Mucosa of stomach (tissue), 1 donor: ENCODE measurements around the gene LRRC41.
"Not testable (repeated sequence)": the region's sequence is repeated elsewhere in the genome, so short reads cannot be mapped to it uniquely, and the experiment has no call there.

Source experiments
- H3K27me3 ChIP-seq: one replicate; pipeline ENCODE4 v1.7.0; 2013; ENCODE audit warnings: mild to moderate bottlenecking, low read length; ENCODE audit not compliant: control insufficient read depth, insufficient read depth
- H3K36me3 ChIP-seq: one replicate; pipeline ENCODE4 v1.7.0; 2013; ENCODE audit warnings: low read length; ENCODE audit not compliant: control insufficient read depth, insufficient read depth
- H3K4me1 ChIP-seq: one replicate; pipeline ENCODE4 v1.7.0; 2013; ENCODE audit warnings: mild to moderate bottlenecking, low read length; ENCODE audit not compliant: control insufficient read depth, insufficient read depth
- H3K4me3 ChIP-seq: one replicate; pipeline ENCODE4 v1.7.0; 2013; ENCODE audit warnings: low read length
- H3K9ac ChIP-seq: one replicate; pipeline ENCODE4 v1.7.0; 2013; ENCODE audit warnings: mild to moderate bottlenecking, low read length, moderate library complexity
- H3K9me3 ChIP-seq: one replicate; pipeline ENCODE4 v1.7.0; 2013; ENCODE audit warnings: mild to moderate bottlenecking, low read length, moderate library complexity; ENCODE audit not compliant: control insufficient read depth
- donor health status: Pancreatic carcinoma.

The LRRC41 gene

GRCh38 chr1:46319301-46319700, 15.9 kb upstream of the LRRC41 start:
- H3K4me1 ChIP-seq, H3K36me3 ChIP-seq, H3K9me3 ChIP-seq, H3K4me3 ChIP-seq, H3K27me3 ChIP-seq, H3K9ac ChIP-seq: not testable (repeated sequence)

GRCh38 chr1:46317323-46317722, 13.9 kb upstream of the LRRC41 start:
- Histone ChIP-seq H3K27me3 (no peaks in the 10 kb centered on the region), H3K4me3 (no peak overlapping the region), H3K36me3 (no peaks in the 10 kb centered on the region), H3K4me1 (no peaks in the 10 kb centered on the region), H3K9ac (no peak overlapping the region), H3K9me3 (no peaks in the 10 kb centered on the region)

DNA sequence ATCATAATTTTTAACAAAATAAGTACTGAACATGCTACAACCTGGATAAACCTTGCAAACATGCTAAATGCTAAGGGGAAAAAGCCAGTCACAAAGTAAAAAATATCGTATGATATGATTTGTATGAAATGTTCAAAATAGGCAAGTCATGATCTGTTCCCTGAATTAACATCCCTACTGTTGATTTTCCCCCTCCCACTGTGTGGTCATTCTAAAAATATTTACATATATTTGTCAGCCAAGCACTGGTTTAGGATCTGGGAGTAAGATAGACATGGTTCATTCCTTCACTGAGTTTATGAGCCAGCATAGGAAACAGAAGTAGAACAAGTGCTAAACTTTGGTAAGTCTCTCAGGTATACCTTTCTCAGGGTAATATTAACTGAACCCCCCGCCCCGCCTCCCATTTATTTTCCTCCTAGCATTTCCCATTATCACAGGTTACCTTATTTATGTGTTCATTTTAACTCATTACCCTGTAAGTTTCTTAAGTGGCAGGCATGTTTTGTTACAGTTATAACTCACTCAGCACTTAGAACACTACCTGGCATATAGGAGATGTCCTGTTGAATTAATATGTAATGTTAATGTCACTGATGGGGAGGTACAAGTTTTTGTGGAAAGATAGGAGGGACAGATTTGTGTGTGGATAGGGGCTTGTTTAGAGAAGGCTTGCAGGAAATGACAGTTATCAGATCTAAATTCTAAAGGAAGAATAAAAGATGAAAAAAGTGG, 12.4 kb upstream of the LRRC41 start:
- Histone ChIP-seq H3K9ac (no peak overlapping the region), H3K9me3 (no peaks in the 10 kb centered on the region), H3K36me3 (no peaks in the 10 kb centered on the region), H3K27me3 (no peaks in the 10 kb centered on the region), H3K4me1 (no peaks in the 10 kb centered on the region), H3K4me3 (no peak overlapping the region)

GRCh38 chr1:46310321-46310720, 6.9 kb upstream of the LRRC41 start:
- no peaks in the 10 kb centered on the region for H3K27me3 ChIP-seq
- no peak overlapping the region for H3K9ac ChIP-seq
- peaks cover 4% of the 10 kb centered on the region for H3K4me1 ChIP-seq
- H3K36me3 ChIP-seq, result peaks cover 6% of the 10 kb centered on the region
- H3K4me3 ChIP-seq, result no peak overlapping the region
- no peaks in the 10 kb centered on the region for H3K9me3 ChIP-seq

DNA sequence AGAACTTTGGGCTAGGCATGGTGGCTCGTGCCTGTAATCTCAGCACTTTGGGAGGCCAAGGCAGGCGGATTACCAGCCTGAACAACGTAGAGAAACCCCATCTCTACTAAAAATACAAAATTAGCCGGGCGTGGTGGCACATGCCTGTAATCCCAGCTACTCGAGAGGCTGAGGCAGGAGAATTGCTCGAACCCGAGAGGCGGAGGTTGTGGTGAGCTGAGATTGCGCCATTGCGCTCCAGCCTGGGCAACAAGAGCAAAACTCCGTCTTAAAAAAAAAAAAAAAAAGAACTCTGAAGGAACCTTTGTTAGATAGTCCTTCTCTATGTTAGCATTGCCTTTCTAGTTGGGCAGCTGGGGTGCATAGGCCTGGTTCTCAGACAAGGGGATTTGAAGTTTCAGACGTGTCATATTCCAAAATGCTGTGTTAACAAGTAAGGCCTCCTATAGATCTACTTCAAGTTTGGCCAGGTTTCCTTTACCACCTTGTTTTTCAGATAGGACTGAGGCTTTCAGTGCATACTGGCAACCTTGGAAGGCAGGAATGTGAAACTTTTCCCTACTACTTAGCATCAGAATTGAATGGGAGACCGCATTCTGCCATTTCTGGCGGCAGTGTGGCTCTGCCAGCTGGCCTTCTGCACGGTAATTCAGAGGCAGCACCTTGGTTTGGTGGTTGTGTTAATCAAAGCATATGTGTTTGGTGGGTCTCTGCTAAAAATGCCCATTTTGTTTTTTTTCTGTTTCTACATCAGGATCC, 6.2 kb upstream of the LRRC41 start:
- Histone ChIP-seq H3K4me1 (peaks cover 4% of the 10 kb centered on the region), H3K36me3 (peaks cover 6% of the 10 kb centered on the region), H3K9me3 (no peaks in the 10 kb centered on the region), H3K9ac (no peak overlapping the region), H3K4me3 (no peak overlapping the region), H3K27me3 (no peaks in the 10 kb centered on the region)

- H3K36me3 ChIP-seq, result peaks cover 6% of the 10 kb centered on the region
- no peak overlapping the region for H3K9ac ChIP-seq
- no peaks in the 10 kb centered on the region for H3K27me3 ChIP-seq
- no peak overlapping the region for H3K4me3 ChIP-seq
- H3K9me3 ChIP-seq, result no peaks in the 10 kb centered on the region
- H3K4me1 ChIP-seq, result peaks cover 9% of the 10 kb centered on the region
Measured at GRCh38 chr1:46306159-46306530, 2.7 kb upstream of the LRRC41 start.

GRCh38 chr1:46303872-46304326, 483 bp upstream of the LRRC41 start:
- Histone ChIP-seq H3K27me3 (no peaks in the 10 kb centered on the region), H3K9ac (peak overlapping the region; percentile 99), H3K4me1 (peaks cover 16% of the 10 kb centered on the region)

DNA sequence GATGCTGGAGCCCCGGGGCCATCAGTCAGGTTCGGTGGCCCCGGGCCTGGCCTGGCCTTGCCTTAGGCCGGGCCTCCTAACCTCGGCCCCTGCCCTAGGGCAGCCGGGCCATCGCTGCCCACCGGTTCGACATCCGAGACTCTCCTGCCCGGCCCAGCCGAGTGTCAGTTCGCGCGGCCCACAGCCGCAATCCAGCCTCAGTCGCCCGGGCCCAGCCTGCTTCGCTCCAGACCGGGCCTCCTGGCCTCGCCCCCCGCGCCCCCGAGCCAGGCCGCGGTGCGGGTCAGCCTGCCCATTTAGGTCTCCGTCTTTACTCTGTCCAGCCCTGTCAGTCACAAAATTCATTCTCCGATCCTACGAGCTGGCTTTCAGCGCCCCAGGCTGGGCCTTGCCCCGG, 777 bp downstream of the LRRC41 start:
- H3K27me3 ChIP-seq, result no peaks in the 10 kb centered on the region
- peak overlapping the region; percentile 99 for H3K9ac ChIP-seq
- H3K9me3 ChIP-seq, result no peaks in the 10 kb centered on the region
- H3K4me3 ChIP-seq, result peak overlapping the region; percentile 44
- H3K4me1 ChIP-seq, result peaks cover 15% of the 10 kb centered on the region
- no peaks in the 10 kb centered on the region for H3K36me3 ChIP-seq

More at GRCh38 chr1:46303872-46304326, 483 bp upstream of the LRRC41 start:
- Histone ChIP-seq H3K36me3 (no peaks in the 10 kb centered on the region), H3K9me3 (no peaks in the 10 kb centered on the region), H3K4me3 (peak overlapping the region; percentile 44)

- H3K36me3 ChIP-seq, result peaks cover 4% of the 10 kb centered on the region
- no peaks in the 10 kb centered on the region for H3K27me3 ChIP-seq
- H3K4me3 ChIP-seq, result peak overlapping the region; percentile 44
- H3K9ac ChIP-seq, result peak overlapping the region; percentile 99
- no peaks in the 10 kb centered on the region for H3K9me3 ChIP-seq
- peaks cover 12% of the 10 kb centered on the region for H3K4me1 ChIP-seq
Measured at GRCh38 chr1:46301808-46302640, 1.4 kb downstream of the LRRC41 start.

DNA sequence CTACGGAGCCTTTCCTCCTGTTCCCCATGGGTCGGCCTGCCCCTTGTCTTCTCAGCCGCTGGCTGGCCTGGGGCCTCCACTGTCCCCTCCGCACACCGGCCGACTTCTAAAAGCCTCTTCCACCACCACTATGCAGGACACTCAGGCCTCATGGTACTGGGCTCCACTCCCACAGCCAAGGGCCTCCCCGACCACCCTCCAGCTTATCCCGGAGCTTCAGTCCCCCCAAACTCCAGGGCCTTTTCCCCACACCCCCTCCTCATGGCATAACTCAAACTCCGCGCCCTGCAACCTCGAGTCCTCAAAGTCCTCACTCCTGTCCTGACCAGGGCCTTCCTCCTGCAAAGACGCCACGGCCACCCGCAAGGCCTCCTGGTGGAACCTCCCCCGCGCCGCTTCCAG, 2.0 kb downstream of the LRRC41 start:
- H3K4me3 ChIP-seq, result peak overlapping the region; percentile 44
- peak overlapping the region; percentile 99 for H3K9ac ChIP-seq
- no peaks in the 10 kb centered on the region for H3K27me3 ChIP-seq
- H3K36me3 ChIP-seq, result peaks cover 4% of the 10 kb centered on the region
- peaks cover 12% of the 10 kb centered on the region for H3K4me1 ChIP-seq
- H3K9me3 ChIP-seq, result no peaks in the 10 kb centered on the region

DNA sequence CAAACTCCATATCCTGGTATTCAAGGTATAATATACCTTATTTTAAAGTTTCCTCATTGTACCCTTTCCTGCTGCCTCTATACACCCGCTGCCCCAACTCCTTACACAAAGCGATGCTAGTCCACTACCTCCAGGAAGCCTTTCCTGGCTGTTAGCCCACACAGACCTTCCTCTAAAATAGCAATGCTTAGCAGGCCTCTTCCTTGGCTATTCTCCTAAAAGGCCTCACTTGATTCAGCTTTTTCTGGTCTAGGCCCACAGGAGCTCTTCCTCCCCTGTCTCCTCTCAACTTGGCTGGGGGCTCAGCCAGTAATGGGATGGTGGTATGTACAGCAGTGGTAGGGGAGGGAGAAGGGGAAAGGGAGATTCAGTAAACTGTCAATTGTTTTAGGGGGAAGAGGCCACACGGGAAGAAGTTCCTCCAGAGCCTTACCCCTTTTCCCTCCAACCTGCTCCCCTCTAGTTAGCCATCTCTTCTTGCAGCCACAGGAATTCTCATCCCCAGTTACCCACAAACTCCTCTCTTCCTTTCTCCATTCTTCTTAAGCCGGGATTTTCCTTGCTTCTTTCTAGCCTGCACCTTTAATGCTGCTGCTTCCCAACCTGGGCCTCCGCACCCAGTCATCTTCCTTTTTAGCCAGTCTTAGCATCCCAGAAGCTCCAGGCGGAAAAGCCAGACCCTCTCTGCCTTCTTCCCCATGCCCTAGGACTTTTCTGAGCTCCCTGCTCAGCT, 2.6 kb downstream of the LRRC41 start:
- Histone ChIP-seq H3K9me3 (no peaks in the 10 kb centered on the region), H3K4me3 (peak overlapping the region; percentile 44), H3K36me3 (peaks cover 4% of the 10 kb centered on the region), H3K9ac (peak overlapping the region; percentile 99), H3K4me1 (peaks cover 12% of the 10 kb centered on the region), H3K27me3 (no peaks in the 10 kb centered on the region)
